ENCODE measurements around the gene PLXNB3.

GRCh38 chrX:153719238-153719637, 44.8 kb upstream of the PLXNB3 start:
- TF ChIP-seq YY1 (IDR thresholded peaks at IDR 0.05; ENCODE audit: insufficient read depth, insufficient read length) = no peak
- no peak for TF ChIP-seq ZNF274 (IDR thresholded peaks at IDR 0.05; ENCODE audit: low read depth, low read length)
- no peak for TF ChIP-seq SUZ12 (IDR thresholded peaks at IDR 0.05; ENCODE audit: extremely low read depth, insufficient read depth, insufficient read length)
